HG02981 (cell line): ENCODE results near the gene WSB1.
A peak's percentile ranks its signal among the peaks of the same experiment; 100 is the strongest.
"Not testable (repeated sequence)": the region's sequence is repeated elsewhere in the genome, so short reads cannot be mapped to it uniquely, and the experiment has no call there.

Source experiments
- ATAC-seq: cut with Tn5 transposase; IDR thresholded peaks from one replicate; pipeline ENCODE4 v1.9.1; 2021; ENCODE audit warnings: mild to moderate bottlenecking, moderate library complexity; ENCODE audit not compliant: unreplicated experiment

Gene WSB1

GRCh38 chr17:27293898-27294688 is at the start of gene WSB1:
WSB1 (plus strand) TSS chr17:27294114; CDS start chr17:27294396, 282 bp downstream.
- ATAC-seq = peak; percentile 78

GRCh38 chr17:27244491-27245223 is 49.3 kb upstream of the WSB1 start:
- ATAC-seq = no peak

- peak; percentile 73 for ATAC-seq
Measured at GRCh38 chr17:27245230-27245696, 48.7 kb upstream of the WSB1 start.

GRCh38 chr17:27246537-27246936 is 47.4 kb upstream of the WSB1 start:
- no peak for ATAC-seq

GRCh38 chr17:27247071-27247957 is 46.6 kb upstream of the WSB1 start:
- ATAC-seq = no peak

- no peak for ATAC-seq
Measured at GRCh38 chr17:27247958-27248342, 46.0 kb upstream of the WSB1 start.

GRCh38 chr17:27250791-27251190 is 43.1 kb upstream of the WSB1 start:
- not testable (repeated sequence) for ATAC-seq

GRCh38 chr17:27254802-27255201 is 39.1 kb upstream of the WSB1 start:
- ATAC-seq = not testable (repeated sequence)

- ATAC-seq = no peak
Measured at GRCh38 chr17:27256225-27257030, 37.5 kb upstream of the WSB1 start.

GRCh38 chr17:27257031-27257357 is 36.9 kb upstream of the WSB1 start:
- no peak for ATAC-seq

- no peak for ATAC-seq
Measured at GRCh38 chr17:27259356-27259755, 34.6 kb upstream of the WSB1 start.

- no peak for ATAC-seq
Measured at GRCh38 chr17:27263386-27263785, 30.5 kb upstream of the WSB1 start.

- ATAC-seq = no peak
Measured at GRCh38 chr17:27264068-27264812, 29.7 kb upstream of the WSB1 start.

- no peak for ATAC-seq
Measured at GRCh38 chr17:27265333-27265732, 28.6 kb upstream of the WSB1 start.

GRCh38 chr17:27266228-27266627 is 27.7 kb upstream of the WSB1 start:
- no peak for ATAC-seq

GRCh38 chr17:27268394-27269085 is 25.4 kb upstream of the WSB1 start:
- ATAC-seq = no peak

- no peak for ATAC-seq
Measured at GRCh38 chr17:27269201-27269600, 24.7 kb upstream of the WSB1 start.

GRCh38 chr17:27269974-27270373 is 23.9 kb upstream of the WSB1 start:
- ATAC-seq = no peak

GRCh38 chr17:27276653-27277156 is 17.2 kb upstream of the WSB1 start:
- ATAC-seq = no peak
